Keratinocyte (primary cell): ENCODE measurements around the gene ASIC1.
"Not testable (repeated sequence)": the region's sequence is repeated elsewhere in the genome, so short reads cannot be mapped to it uniquely, and the experiment has no call there.

Source experiments
- EZH2 ChIP-seq: IDR thresholded peaks from one replicate; pipeline ENCODE4 v1.6.1; 2012; ENCODE audit warnings: inconsistent platforms, mild to moderate bottlenecking, low read length, moderate library complexity
- TF ChIP-seq, protein P1 (sequence below), 3 experiments: IDR thresholded peaks in 1 of 3; conservative IDR thresholded peaks in 1 of 3; optimal IDR thresholded peaks in 1 of 3; 2 replicates in 2 of 3; 3 replicates in 1 of 3; pipeline versions ENCODE3 to v1.5.1; 2011; ENCODE audit warnings: low read length in 3 of 3, mild to moderate bottlenecking in 3 of 3, moderate library complexity in 2 of 3, control low read depth in 1 of 3, inconsistent platforms in 1 of 3; ENCODE audit not compliant: insufficient read depth in 2 of 3; ENCODE audit errors: extremely low read depth in 1 of 3

DNA sequence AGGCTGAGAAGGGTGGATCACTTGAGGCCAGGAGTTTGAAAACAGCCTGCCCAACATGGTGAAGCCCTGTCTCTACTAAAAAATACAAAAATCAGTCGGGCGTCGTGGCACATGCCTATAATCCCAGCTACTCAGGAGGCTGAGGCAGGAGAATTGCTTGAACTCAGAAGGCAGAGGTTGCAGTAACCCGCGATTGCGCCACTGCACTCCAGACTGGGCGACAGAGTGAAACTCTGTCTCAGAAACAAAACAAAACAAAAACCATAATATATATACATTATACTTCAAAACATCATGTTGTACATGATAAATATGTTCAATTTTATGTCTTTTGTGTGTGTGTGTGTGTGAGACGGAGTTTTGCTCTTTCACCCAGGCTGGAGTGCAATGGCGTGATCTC, 26.9 kb upstream of the ASIC1 start:
- TF ChIP-seq, protein P1, sequence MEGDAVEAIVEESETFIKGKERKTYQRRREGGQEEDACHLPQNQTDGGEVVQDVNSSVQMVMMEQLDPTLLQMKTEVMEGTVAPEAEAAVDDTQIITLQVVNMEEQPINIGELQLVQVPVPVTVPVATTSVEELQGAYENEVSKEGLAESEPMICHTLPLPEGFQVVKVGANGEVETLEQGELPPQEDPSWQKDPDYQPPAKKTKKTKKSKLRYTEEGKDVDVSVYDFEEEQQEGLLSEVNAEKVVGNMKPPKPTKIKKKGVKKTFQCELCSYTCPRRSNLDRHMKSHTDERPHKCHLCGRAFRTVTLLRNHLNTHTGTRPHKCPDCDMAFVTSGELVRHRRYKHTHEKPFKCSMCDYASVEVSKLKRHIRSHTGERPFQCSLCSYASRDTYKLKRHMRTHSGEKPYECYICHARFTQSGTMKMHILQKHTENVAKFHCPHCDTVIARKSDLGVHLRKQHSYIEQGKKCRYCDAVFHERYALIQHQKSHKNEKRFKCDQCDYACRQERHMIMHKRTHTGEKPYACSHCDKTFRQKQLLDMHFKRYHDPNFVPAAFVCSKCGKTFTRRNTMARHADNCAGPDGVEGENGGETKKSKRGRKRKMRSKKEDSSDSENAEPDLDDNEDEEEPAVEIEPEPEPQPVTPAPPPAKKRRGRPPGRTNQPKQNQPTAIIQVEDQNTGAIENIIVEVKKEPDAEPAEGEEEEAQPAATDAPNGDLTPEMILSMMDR (optimal IDR thresholded peaks at IDR 0.05 in 1 of 3, IDR thresholded peaks at IDR 0.05 in 1 of 3, conservative IDR thresholded peaks at IDR 0.05 in 1 of 3; ENCODE audit: extremely low read depth in 1 of 3, insufficient read depth in 2 of 3, low read length in 3 of 3): not testable (repeated sequence)
- not testable (repeated sequence) for TF ChIP-seq EZH2
